Ovary (tissue), 3 donors: ENCODE measurements around the gene MAPK7.

Source experiments
- CTCF ChIP-seq, 3 donors: fragments of 450-650 bp in 2 of 3; fragments of 200-600 bp in 1 of 3; IDR thresholded peaks; one replicate each; pipeline versions ENCODE4 v1.5.1 to v1.8.0; 2016 to 2022; ENCODE audit warnings: antibody characterized with exemption in 3 of 3, mild to moderate bottlenecking in 1 of 3
- EP300 ChIP-seq: sonication (generic); formaldehyde crosslinking; IDR thresholded peaks from one replicate; pipeline ENCODE4 v1.6.1; 2017; ENCODE audit warnings: antibody characterized with exemption
- POLR2A ChIP-seq: fragments of 450-650 bp; IDR thresholded peaks from one replicate; pipeline ENCODE4 v1.6.1; 2017; ENCODE audit warnings: antibody characterized with exemption, mild to moderate bottlenecking, moderate library complexity
- donor health status: DM: no; HTN: no; CAD: no.

GRCh38 chr17:19387921-19388521 lies 9.7 kb downstream of the MAPK7 start:
- TF ChIP-seq CTCF (IDR thresholded peaks at IDR 0.05), result no peak
- no peak for TF ChIP-seq POLR2A
- TF ChIP-seq EP300, result no peak
